22Rv1 (cell line): ENCODE results near the gene ADRA2A.

Experiments used
- ZFX ChIP-seq: fragments of 450-650 bp; IDR thresholded peaks from 2 replicates; pipeline ENCODE4 v1.6.1; 2017; ENCODE audit warnings: antibody characterized with exemption, borderline replicate concordance
- TF ChIP-seq, protein P1 (sequence below): fragments of 450-650 bp; IDR thresholded peaks from 2 replicates; pipeline ENCODE4 v1.5.1; 2017; ENCODE audit warnings: mild to moderate bottlenecking

DNA sequence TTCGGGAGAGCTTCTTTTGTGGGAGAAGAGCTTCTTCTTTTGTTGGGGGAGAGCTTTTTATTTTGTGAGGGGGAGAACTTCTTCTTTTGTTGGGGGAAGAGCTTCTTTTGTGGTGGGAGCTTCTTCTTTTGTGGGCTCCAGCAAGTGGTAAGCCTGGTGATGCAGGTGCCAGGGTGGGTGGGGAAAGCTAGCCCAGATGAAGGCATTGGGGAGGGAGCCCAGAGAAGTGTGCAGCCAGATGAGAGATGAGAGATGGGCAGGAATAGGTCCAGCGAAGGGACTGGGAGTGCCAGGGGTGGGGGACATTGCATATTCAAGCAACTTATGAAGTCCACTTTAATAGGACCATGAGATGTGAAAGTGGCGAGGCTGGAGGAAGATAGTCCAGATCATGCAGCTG lies 9.7 kb downstream of the ADRA2A start:
- TF ChIP-seq, protein P1, sequence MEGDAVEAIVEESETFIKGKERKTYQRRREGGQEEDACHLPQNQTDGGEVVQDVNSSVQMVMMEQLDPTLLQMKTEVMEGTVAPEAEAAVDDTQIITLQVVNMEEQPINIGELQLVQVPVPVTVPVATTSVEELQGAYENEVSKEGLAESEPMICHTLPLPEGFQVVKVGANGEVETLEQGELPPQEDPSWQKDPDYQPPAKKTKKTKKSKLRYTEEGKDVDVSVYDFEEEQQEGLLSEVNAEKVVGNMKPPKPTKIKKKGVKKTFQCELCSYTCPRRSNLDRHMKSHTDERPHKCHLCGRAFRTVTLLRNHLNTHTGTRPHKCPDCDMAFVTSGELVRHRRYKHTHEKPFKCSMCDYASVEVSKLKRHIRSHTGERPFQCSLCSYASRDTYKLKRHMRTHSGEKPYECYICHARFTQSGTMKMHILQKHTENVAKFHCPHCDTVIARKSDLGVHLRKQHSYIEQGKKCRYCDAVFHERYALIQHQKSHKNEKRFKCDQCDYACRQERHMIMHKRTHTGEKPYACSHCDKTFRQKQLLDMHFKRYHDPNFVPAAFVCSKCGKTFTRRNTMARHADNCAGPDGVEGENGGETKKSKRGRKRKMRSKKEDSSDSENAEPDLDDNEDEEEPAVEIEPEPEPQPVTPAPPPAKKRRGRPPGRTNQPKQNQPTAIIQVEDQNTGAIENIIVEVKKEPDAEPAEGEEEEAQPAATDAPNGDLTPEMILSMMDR = no peak
- no peak for TF ChIP-seq ZFX
